Occipital lobe (tissue), 2 donors: ENCODE measurements around the gene PREP. TPM values are rescaled to one million over a fixed set of nuclear protein-coding genes. Genes with fewer than 3 reads are reported as not detected.
"Not testable (repeated sequence)": the region's sequence is repeated elsewhere in the genome, so short reads cannot be mapped to it uniquely, and the experiment has no call there.

Source experiments
- DNase-seq: peaks from one replicate; lab custom pipeline; 2025; lab: John Stamatoyannopoulos, UW
- total RNA-seq: library from RNA; depleted of rRNA; stranded (reverse); fragments of >200 nt; gene quantifications from one replicate; pipeline ENCODE4 v1.2.3, GENCODE V29; 2014

Gene PREP
- total RNA-seq, 1 donor from 2014 or later, result 25.7 TPM

DNA sequence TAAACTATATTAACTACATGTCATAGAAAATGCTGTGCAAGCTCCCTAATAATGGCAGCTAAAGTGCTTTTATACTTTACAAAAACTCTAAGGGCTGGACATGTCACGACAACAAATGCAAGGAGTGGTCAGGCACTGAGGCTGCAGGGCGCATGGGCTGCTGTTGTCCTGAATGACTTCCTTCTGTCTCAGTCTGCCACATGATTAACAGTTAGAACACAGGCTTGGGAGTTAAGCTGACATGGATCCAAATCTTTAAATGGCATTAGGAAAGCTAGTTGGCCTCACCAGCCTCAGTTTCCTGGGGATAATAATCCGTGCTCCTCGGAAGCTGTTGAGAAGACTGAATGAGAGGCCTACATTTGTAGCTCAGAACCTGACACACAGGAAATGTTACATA is 57.4 kb downstream of the PREP start:
- DNase-seq, result no peak

DNA sequence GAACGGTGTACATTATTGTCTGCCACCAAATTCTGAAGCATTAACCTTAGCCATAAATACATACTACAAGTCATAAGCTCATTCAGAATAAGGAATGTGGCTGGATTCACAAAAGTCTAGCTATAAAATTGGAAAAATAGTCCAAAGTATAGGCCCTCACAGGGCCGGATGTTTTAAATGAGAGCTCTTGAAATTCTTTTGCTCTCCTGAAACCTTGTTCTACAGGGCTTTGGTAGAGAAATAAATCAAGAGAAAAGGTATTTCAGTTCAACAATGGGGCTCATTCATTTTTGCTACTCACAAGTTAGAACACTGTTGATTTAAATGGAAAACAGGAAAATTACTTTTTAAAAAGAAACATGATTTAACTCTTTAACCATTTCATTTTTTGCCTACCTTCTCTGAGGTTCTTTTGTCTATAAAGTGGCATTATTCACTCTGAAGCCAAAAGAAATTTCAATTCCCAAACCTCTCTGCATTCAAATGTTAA is 58.0 kb downstream of the PREP start:
- DNase-seq, result no peak

- DNase-seq, result not testable (repeated sequence)
These were observed 64.4 kb downstream of the PREP start for GRCh38 chr6:105338350-105338983.

DNA sequence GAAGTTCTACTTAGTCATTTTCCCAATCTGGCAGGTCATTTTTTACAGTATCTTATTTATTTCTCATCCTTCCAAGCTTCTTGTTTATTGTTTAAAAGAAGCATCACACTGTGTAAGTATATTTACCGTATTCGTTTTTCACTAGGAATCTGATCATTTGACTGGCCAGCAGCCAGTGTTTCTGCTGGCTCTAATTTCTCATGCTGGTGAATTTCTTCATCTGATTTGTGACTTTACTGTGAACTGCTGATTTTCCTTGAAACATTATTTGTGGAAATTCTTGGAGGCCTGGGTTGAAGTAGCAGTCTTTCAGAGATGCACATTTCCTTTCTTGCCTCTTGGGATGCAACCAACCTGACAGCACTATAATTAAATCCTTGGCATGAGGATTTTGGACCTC is 65.9 kb downstream of the PREP start:
- no peak for DNase-seq

- DNase-seq, result no peak
These were observed 70.3 kb downstream of the PREP start for GRCh38 chr6:105332576-105332975.

GRCh38 chr6:105331927-105332326 is 71.0 kb downstream of the PREP start:
- no peak for DNase-seq

GRCh38 chr6:105330913-105331312 is 72.0 kb downstream of the PREP start:
- DNase-seq, result no peak

- no peak for DNase-seq
These were observed 72.5 kb downstream of the PREP start for GRCh38 chr6:105330364-105330763.

DNA sequence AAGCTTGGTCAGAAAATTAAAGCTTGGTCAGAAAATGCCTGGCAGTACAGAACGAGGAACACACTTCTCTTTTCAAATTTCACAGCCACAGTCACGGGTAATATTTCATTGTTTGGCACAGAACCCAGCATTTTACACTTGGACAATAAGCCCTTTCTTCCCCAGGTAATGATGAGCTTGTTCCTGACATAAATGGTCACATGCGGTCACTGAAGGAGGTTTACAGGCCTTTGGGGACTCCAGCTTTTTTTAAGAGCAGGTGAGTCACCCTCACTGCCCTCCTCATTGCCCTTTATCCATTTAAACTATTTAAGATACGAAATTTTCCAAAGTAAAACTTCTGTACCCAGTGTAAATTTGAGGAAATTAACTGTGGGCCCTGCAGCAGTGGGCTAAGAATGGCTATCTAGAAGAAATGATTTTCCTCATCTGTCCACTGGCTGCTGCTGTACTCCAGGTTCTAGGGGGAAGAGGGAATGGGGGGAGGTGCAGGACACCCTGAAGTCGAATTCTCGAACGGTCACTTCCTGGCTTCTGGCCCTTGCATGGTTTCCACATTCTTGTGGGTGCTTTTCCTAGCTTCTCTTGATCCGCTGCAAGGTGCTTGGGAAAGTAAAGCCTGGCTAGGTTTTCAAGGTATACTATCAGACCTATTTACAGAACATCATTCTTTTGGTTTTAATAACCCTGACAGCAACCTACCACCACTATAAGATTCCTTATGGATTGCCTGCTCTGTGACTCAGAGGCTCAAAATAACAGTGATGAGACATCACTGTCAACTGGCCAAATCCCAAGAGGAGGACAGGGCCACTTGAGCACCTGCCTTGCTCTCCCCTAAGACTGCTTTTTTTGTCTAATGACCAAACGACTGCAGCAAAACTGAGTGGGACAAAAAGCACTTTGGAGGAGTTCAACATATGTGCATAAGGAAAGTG is 75.8 kb downstream of the PREP start:
- no peak for DNase-seq

DNA sequence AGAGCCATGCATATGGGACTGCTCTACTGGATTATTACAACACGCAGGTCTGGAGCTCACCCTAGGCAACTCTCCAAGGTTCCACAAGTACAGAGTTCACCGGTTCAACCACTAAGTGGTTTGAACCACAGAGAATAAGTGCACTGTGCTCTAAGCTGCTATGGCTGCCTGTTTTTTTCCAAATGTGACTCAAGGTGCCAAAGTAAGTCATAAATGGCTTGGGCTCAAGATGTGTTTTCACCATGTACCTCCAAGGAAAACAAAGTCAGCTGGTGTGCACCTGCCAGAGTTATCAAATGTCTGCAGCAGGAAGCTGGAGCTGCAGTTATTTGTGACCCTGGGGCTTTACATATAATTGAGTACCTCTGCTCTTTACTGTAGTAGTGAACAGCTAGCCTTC is 76.7 kb downstream of the PREP start:
- DNase-seq, result no peak

DNA sequence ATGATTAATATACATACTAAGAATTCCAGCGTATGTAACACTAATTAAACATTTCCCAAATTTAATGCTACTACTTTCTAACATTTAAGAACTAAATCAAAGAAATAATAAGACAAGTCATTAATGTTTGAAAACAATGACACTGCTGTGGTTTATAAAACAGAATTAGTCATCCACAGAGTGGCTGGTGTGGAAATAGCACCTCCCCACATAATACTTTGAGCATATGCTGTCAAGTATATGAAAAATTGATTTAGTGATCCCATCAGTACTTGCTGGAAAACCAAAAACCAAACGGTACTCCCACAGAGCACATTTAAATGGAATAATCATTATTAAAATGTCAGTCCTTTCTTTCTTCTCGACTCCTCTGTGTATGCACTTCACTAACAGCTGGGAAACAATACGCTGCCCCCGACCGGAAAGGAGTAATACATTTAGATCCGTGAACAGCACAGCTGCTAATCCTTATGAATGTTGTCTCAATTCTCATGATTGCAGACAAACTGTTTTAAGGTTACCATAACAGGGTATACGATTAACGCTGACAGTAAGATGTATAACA is 78.4 kb downstream of the PREP start:
- DNase-seq, result no peak

DNA sequence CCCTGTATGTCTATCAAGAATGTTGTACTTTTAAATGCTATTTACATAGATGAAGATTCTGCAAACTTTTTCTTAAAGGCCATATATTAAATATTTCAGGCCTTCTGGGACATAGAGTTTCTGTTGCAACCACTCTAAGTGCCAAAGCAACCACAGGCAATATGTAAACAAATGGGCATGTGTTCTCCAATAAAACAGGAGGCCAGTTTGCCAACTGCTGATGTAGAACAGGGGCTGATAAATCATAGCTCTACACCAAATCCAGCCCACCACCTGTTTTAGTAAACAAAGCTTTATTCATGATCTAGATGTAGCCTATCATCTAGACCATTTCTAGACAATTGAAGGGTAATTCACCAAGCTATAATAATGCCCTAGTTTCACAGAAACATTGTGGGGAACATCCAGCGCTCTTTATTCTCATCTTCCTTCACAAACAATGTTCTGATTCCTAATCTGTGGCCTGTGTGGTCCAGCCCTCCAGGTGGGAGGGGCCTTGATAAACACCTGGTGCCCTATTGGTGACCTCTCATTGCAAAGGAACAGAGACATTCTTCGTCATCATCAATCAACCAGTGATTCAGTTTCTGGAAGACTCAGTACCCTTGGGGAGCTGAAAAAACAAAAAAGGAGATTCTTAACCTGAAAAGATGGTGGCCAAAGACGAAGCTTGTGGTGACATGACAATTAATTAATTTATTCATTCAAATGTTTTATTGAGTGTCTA is 80.2 kb downstream of the PREP start:
- DNase-seq, result no peak

DNA sequence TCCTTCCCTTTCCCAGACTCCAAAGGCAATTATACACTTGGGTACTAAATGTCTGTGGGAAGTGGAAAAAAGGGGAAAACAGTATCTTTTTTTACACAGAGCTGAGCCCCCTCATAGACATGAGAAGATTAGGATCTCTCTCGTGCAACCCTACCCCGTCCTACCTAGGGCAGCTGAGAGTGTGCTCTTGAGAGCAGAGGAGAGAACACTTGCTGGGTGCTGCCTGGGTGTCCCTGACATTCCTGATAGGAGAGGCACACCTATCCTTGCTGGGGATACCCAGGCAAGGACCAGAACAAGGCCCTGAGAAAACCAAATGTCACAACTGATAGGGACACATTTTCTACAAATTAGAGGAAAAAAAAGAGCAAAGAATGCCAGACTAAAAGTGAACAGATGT is 81.2 kb downstream of the PREP start:
- DNase-seq, result no peak

DNA sequence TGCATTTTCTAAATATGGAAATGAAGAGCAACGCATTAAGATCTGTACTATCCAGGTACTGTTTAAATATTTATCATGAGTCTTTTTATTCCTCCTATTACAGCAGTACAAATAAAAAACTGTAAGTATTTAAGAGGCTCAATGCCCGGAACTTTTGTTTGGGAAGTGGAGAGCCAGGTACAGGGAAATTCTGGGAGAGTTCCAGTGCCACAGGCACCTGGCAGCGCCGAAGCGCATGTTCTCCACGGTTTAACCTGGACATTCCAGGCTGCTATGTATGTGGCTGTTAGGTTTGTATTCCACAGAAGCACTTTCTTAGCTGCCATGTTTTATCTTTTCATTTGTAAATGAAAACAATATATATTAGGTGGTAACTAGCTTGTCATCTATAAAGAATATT is 81.7 kb downstream of the PREP start:
- no peak for DNase-seq

- no peak for DNase-seq
These were observed 82.1 kb downstream of the PREP start for GRCh38 chr6:105320765-105321164.

DNA sequence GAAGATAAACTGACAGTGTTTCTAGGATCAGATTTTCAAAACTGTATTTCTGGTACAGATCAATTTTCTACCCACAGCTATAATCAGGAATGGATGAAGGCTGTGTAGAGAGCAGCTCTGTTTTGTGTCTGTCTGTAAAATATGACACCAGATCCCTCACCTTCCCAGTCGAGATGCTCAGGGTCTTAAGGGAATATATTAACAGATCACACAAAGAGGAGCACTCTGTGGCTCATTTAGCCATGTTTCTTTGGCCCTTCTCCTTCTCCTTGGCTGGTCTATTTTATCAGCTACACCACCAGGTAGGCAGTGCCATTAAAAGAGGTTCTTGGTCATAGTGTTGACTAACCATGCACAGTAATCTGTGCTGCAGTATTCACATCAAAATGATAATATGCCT is 82.6 kb downstream of the PREP start:
- no peak for DNase-seq

- DNase-seq, result no peak
These were observed 83.6 kb downstream of the PREP start for GRCh38 chr6:105319331-105319730.

DNA sequence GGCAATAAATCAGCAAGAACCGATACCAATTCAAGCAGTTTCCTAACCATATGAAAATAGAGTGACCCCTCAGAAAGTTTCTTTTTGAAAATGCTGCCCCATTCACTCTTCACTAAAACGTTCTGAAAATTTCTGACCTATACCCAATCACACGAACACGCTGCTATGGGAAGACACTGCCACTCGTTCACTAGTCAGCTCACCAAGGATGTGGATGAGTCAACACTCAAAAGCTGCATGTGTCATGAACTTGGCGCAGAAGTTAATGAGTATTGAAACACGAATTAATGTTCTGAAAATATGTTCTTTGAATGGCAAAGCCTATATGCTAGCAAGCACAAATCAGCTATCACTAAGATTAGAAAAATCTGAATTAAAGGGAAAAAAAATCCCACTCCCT is 84.2 kb downstream of the PREP start:
- no peak for DNase-seq

DNA sequence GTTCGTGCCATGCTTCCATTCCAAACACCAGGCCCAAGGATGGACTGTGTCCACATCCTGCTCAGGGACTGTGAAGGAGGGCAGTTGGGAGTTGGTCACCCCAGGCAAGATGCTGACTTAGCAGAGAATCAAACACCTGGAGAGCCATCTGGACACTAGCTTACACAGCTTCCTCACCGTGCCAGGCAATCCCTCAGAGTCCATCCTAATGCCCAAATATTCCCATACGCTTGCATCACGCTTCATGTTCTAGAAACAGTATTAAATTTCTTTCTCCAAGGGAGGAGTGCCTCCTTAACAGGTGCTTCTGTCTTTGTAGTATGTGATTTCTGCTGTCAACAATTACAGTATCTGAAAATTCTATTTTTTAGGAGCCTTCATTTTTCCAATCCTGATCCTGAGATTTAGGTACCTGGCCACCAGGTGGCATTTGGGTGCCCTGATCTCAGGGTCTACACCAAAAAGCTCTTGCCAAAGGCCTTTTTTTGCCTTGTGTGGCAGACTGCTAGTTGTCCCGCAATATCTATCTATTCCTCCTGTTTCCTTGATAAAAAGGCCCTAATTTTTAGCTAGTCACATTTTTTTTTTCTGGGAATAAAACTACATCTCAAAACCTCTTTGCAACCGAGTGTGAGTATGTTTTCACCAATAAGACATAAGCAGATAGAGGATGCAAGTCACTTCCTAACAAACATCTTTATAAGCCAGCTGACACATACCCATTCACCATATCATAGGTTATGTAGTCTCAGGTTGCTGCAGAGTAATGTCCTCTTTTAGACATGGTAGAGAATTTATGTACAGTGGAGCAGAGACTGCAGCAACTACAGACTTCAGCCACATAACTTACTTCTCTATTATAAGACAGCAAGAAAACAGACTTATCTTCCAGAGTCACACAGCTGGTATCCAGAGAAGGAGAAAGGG is 85.0 kb downstream of the PREP start:
- no peak for DNase-seq

GRCh38 chr6:105313211-105313610 is 89.7 kb downstream of the PREP start:
- no peak for DNase-seq

DNA sequence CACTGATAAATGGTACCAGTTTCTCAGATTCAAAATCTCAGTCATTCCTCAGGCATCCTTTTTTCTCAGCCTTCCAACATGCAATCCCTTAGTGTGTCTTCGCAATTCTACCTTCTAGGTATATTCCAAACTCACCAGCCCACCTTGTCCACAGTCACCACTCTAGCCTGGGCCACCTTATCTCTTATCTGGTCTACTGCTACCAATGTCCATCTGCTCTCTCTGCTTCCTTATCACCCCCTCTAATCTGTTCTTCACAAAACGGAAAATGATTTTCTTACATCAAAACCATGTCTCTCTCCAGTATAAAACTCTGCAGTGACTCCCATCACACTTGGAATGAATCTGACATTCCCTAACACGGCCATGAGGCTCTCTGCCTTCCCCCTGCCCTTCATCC is 91.9 kb downstream of the PREP start:
- DNase-seq, result no peak
